Measurements from ENCODE around the gene HMX3. TPM values are rescaled to one million over a fixed set of nuclear protein-coding genes. Genes with fewer than 3 reads are reported as not detected.

HMX3 gene
- total and polyA plus RNA-seq, 2 of the 8 experiments (the other 6 are each of a cell fraction or from before 2014, with no cell fraction given), result 0.05 TPM; not detected in 1

GRCh38 chr10:123133541-123134342 lies 2.0 kb upstream of the HMX3 start (continued):
- TF ChIP-seq TAF7 (optimal IDR thresholded peaks at IDR 0.05; ENCODE audit: borderline replicate concordance, low read depth, low read length) (no peak), MAFK (IDR thresholded peaks at IDR 0.05; ENCODE audit: low read depth, low read length) (no peak)
